HUES48 (cell line): Measurements from ENCODE around the gene GLMP.
"Not testable (repeated sequence)": the region's sequence is repeated elsewhere in the genome, so short reads cannot be mapped to it uniquely, and the experiment has no call there.

Source experiments
- H3K27ac ChIP-seq: one replicate; pipeline ENCODE4 v1.7.0; 2013; ENCODE audit warnings: low read depth, low read length, inconsistent platforms
- H3K27me3 ChIP-seq: 2 replicates; pipeline ENCODE4 v1.6.1; 2013; ENCODE audit warnings: mild to moderate bottlenecking, low read length; ENCODE audit not compliant: control insufficient read depth, insufficient read depth
- H3K36me3 ChIP-seq: 2 replicates; pipeline ENCODE4 v1.6.1; 2013; ENCODE audit warnings: low read length; ENCODE audit not compliant: control insufficient read depth, insufficient read depth
- H3K4me1 ChIP-seq: 2 replicates; pipeline ENCODE4 v1.6.1; 2013; ENCODE audit warnings: mild to moderate bottlenecking, low read length; ENCODE audit not compliant: control insufficient read depth, insufficient read depth
- H3K4me3 ChIP-seq: 2 replicates; pipeline ENCODE4 v1.5.1; 2013; ENCODE audit warnings: mild to moderate bottlenecking, low read depth, low read length
- H3K9ac ChIP-seq: 2 replicates; pipeline ENCODE4 v1.6.1; 2013; ENCODE audit warnings: mild to moderate bottlenecking, low read depth, low read length, moderate library complexity
- H3K9me3 ChIP-seq: 2 replicates; pipeline ENCODE4 v1.6.1; 2013; ENCODE audit warnings: low read length; ENCODE audit not compliant: control insufficient read depth, insufficient read depth

Gene GLMP

GRCh38 chr1:156295391-156295947 is at the start of gene GLMP:
TSS of gene GLMP (minus strand) at chr1:156295679. CDS start at chr1:156295645, 34 bp downstream.
- H3K4me3 ChIP-seq, result peak within 1 kb of the TSS; percentile 89
- no peak within 1 kb of the TSS for H3K27ac ChIP-seq
- H3K27me3 ChIP-seq, result no peaks in the 10 kb centered on the region
- H3K9ac ChIP-seq, result peak within 1 kb of the TSS; percentile 69; the same call in 1 of the 2 replicates
- H3K36me3 ChIP-seq, result peaks cover 12% of the 10 kb centered on the region
- no peaks in the 10 kb centered on the region for H3K9me3 ChIP-seq
- H3K4me1 ChIP-seq, result no peaks in the 10 kb centered on the region

GRCh38 chr1:156344409-156344808 is 48.9 kb upstream of the GLMP start:
- Histone ChIP-seq H3K36me3 (no peaks in the 10 kb centered on the region), H3K9me3 (no peaks in the 10 kb centered on the region), H3K4me1 (no peaks in the 10 kb centered on the region), H3K4me3 (no peak overlapping the region), H3K9ac (no peak overlapping the region), H3K27ac (no peak overlapping the region), H3K27me3 (no peaks in the 10 kb centered on the region)

GRCh38 chr1:156342166-156342955 is 46.9 kb upstream of the GLMP start:
- Histone ChIP-seq H3K4me1 (no peaks in the 10 kb centered on the region), H3K36me3 (no peaks in the 10 kb centered on the region), H3K27me3 (no peaks in the 10 kb centered on the region), H3K4me3 (no peak overlapping the region), H3K9ac (no peak overlapping the region), H3K9me3 (no peaks in the 10 kb centered on the region), H3K27ac (no peak overlapping the region)

GRCh38 chr1:156338180-156338976 is 42.9 kb upstream of the GLMP start, which contains the start of the genes CCT3 and TSACC:
TSS of gene CCT3 (minus strand) at chr1:156338292. CDS start at chr1:156338184, 108 bp downstream.
TSS of gene TSACC (plus strand) at chr1:156338526. CDS start at chr1:156339758, 1,232 bp downstream.
- H3K27ac ChIP-seq, result peak within 1 kb of the TSS; percentile 92
- no peaks in the 10 kb centered on the region for H3K9me3 ChIP-seq
- H3K4me1 ChIP-seq, result no peaks in the 10 kb centered on the region; the same call in 1 of the 2 replicates
- peaks cover 33% of the 10 kb centered on the region for H3K36me3 ChIP-seq
- H3K4me3 ChIP-seq, result peak within 1 kb of the TSS; percentile 85
- H3K9ac ChIP-seq, result peak within 1 kb of the TSS; percentile 82
- H3K27me3 ChIP-seq, result no peaks in the 10 kb centered on the region

- no peaks in the 10 kb centered on the region for H3K27me3 ChIP-seq
- peak overlapping the region; percentile 85 for H3K4me3 ChIP-seq
- H3K27ac ChIP-seq, result peak overlapping the region; percentile 85
- no peaks in the 10 kb centered on the region for H3K9me3 ChIP-seq
- peaks cover 38% of the 10 kb centered on the region for H3K36me3 ChIP-seq
- H3K9ac ChIP-seq, result peak overlapping the region; percentile 82
- H3K4me1 ChIP-seq, result no peaks in the 10 kb centered on the region; the same call in 1 of the 2 replicates
These were observed 42.4 kb upstream of the GLMP start for GRCh38 chr1:156337888-156338179.

- H3K9me3 ChIP-seq, result no peaks in the 10 kb centered on the region
- H3K9ac ChIP-seq, result peak overlapping the region; percentile 82
- peak overlapping the region; percentile 85 for H3K27ac ChIP-seq
- peaks cover 44% of the 10 kb centered on the region for H3K36me3 ChIP-seq
- peak overlapping the region; percentile 85 for H3K4me3 ChIP-seq
- no peaks in the 10 kb centered on the region; the same call in 1 of the 2 replicates for H3K4me1 ChIP-seq
- no peaks in the 10 kb centered on the region for H3K27me3 ChIP-seq
These were observed 41.8 kb upstream of the GLMP start for GRCh38 chr1:156337052-156337887.

GRCh38 chr1:156336242-156336641 is 40.8 kb upstream of the GLMP start:
- peaks cover 54% of the 10 kb centered on the region for H3K36me3 ChIP-seq
- H3K27ac ChIP-seq, result no peak overlapping the region
- H3K9me3 ChIP-seq, result no peaks in the 10 kb centered on the region
- H3K4me3 ChIP-seq, result peak overlapping the region; percentile 85
- H3K4me1 ChIP-seq, result no peaks in the 10 kb centered on the region; the same call in 1 of the 2 replicates
- H3K9ac ChIP-seq, result no peak overlapping the region
- H3K27me3 ChIP-seq, result no peaks in the 10 kb centered on the region

- H3K4me1 ChIP-seq, H3K9me3 ChIP-seq, H3K27me3 ChIP-seq, H3K9ac ChIP-seq, H3K27ac ChIP-seq, H3K4me3 ChIP-seq: not testable (repeated sequence)
- peaks cover 81% of the 10 kb centered on the region for H3K36me3 ChIP-seq
These were observed 27.7 kb upstream of the GLMP start for GRCh38 chr1:156323179-156323578.

GRCh38 chr1:156320560-156320959 is 25.1 kb upstream of the GLMP start:
- Histone ChIP-seq H3K4me3 (no peak overlapping the region), H3K4me1 (no peaks in the 10 kb centered on the region), H3K27me3 (no peaks in the 10 kb centered on the region), H3K9ac (no peak overlapping the region), H3K27ac (no peak overlapping the region), H3K9me3 (no peaks in the 10 kb centered on the region), H3K36me3 (peaks cover 94% of the 10 kb centered on the region)

GRCh38 chr1:156319664-156320063 is 24.2 kb upstream of the GLMP start:
- Histone ChIP-seq H3K27ac (no peak overlapping the region), H3K27me3 (no peaks in the 10 kb centered on the region), H3K4me1 (no peaks in the 10 kb centered on the region), H3K4me3 (no peak overlapping the region), H3K9ac (no peak overlapping the region), H3K9me3 (no peaks in the 10 kb centered on the region), H3K36me3 (peaks cover 94% of the 10 kb centered on the region)
